GM20000 (cell line): ENCODE data around the gene VIPR2.
"Not testable (repeated sequence)": the region's sequence is repeated elsewhere in the genome, so short reads cannot be mapped to it uniquely, and the experiment has no call there.

Experiments
- DNase-seq: peaks from one replicate; pipeline ENCODE4 v3.0.0; 2012; ENCODE audit warnings: low spot score
- TF ChIP-seq, protein P1 (sequence below): IDR thresholded peaks from 2 replicates; pipeline ENCODE4 v1.5.1; 2012; ENCODE audit warnings: mild to moderate bottlenecking, control low read depth; ENCODE audit errors: extremely low read depth, missing control alignments

The VIPR2 gene

DNA sequence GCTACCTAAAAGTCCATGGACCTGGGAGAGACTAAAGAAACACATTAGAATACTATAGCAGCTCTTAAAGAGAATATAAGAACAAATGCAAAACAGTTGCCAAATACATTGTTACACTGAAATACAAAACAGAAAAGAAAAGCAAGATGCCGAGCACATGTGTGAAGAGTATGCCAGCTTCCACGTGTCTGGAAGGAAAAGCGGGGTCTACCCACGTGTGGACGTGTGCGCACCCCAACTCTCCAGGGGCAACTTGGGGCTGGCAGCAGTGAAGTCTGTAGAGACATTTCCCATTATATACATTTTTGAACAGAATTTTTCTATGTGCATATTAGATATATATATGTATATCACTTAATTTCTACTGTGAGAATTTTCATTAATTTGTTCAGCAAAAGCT, 6.2 kb downstream of the VIPR2 start:
- no peak for DNase-seq
- TF ChIP-seq, protein P1, sequence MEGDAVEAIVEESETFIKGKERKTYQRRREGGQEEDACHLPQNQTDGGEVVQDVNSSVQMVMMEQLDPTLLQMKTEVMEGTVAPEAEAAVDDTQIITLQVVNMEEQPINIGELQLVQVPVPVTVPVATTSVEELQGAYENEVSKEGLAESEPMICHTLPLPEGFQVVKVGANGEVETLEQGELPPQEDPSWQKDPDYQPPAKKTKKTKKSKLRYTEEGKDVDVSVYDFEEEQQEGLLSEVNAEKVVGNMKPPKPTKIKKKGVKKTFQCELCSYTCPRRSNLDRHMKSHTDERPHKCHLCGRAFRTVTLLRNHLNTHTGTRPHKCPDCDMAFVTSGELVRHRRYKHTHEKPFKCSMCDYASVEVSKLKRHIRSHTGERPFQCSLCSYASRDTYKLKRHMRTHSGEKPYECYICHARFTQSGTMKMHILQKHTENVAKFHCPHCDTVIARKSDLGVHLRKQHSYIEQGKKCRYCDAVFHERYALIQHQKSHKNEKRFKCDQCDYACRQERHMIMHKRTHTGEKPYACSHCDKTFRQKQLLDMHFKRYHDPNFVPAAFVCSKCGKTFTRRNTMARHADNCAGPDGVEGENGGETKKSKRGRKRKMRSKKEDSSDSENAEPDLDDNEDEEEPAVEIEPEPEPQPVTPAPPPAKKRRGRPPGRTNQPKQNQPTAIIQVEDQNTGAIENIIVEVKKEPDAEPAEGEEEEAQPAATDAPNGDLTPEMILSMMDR = no peak

DNA sequence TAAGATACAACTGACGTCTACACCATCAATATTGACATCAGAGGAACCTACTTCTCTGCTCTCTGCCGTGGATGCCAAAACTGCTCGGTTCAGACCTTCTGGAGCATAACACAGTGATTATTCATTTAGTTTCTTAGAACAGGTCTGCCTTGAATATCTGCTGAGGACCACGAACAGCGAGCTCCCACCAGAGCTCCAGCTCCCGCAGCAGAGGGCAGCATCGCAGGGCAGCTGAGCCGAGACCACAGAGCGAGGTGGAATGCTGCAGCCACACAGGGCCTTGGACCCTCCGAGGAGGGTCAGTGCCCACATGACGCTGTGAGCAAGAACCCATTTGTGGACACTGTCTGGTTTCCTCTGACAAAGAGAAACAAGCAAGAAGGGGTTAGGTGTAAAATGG, 6.8 kb downstream of the VIPR2 start:
- TF ChIP-seq, protein P1 = no peak
- DNase-seq = no peak

DNA sequence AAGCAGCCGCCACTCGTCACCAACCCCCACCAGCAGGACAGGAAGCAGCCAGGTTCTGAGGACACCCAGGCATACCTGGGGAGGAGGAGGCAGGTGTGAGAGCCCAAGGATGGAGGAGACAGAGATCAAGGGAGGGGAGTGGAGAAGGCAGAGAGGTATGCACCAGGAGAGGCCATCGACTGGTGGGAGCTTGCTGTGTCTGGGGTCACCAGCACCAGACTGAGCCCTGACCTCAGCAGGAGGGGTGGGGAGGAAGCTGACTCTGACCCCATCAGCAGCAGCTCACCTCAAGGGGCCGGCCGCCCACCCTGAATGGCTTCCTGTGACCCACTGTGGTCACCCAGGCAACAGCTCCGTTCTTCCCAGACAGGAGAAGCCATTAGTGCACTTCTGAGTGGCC, 7.8 kb downstream of the VIPR2 start:
- DNase-seq = no peak
- TF ChIP-seq, protein P1 = no peak

DNA sequence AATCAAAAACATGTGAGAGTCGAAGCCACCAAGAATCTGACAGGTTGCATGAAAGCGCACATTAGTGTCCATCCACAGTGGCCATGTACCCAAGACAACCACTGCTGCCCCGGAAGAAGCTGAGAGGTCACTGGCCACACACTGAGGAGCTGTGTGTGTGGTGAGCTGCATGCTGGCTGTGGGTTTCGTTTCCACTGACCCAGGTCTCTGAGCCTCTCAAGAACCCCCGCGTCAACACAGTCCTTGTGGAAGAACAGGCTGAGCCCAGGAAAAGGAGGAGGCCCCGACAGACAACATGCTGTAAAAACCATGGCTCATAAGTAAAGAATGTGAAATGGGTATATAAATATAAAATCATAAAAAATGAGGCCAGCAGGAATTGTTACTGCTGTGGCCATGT, 8.2 kb downstream of the VIPR2 start:
- TF ChIP-seq, protein P1 = no peak
- DNase-seq = no peak

DNA sequence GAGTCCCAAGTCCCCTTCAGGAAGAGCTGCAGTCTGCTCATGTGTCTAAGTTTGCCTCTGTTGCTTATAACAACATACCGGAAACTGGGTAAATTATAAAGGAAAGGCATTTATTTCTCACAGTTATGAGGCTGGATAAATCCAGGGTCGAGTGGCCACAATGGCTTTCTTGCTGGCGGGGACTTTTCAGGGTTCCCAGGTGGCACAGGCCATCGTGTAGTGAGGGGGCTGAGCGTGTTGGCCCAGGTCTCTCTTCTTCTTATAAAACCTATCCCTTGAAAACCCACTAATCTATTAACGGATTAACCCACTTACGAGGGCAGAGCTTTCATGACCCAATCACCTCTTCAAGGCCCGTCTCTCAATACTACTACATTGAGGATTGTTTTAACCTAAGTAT, 8.7 kb downstream of the VIPR2 start:
- TF ChIP-seq, protein P1 = no peak
- DNase-seq = no peak

DNA sequence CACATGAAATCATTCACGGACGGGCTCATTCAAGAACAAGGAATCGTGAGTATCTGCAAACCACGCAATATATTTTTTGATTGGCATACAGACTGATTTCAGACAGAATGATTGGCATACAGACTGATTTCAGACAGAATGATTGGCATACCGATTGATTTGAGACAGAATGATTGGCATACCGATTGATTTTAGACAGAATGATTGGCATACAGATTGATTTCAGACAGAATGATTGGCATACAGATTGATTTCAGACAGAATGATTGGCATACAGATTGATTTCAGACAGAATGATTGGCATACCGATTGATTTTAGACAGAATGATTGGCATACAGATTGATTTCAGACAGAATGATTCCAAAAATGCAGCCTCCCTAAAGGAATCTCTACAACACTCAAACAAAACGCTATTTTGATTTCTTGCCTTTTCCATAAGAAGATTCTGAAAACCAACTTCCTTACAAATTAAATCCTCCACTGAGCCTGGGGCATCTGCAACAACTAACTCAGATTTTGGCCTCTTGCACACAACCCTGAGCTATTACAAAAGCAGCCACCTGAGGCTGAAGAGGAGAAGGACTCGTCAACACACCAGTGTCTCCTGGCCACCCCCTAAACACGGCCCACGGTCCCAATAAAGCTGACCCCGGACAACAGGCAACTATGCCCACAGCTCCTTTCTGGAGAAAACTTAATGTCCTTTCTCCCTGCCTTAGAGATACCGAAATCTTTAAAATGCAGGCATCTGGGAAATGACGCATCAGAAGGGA, 11.8 kb downstream of the VIPR2 start:
- DNase-seq = not testable (repeated sequence)

DNA sequence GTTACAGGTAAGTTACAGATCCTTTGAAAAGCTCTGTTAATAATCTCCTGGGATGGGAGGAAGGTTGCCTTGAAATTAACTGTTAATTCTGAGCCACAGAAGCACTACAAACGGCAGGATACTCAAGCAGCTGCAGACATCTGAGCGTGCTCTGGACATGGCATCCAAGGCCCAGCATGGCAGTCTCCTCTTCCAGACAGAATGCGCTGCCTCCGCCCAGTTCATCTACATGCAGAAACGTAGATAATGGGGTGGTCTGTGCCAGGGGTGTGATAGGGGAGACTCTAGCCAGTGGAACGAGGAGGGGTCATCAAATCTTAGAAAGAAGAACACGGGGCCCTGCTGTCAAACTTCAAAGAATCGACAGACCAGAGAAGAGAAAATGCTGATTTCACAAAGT, 13.8 kb downstream of the VIPR2 start:
- DNase-seq = no peak

More for the DNA sequence above, 13.8 kb downstream of the VIPR2 start:
- TF ChIP-seq, protein P1 = no peak
